NAMALWA (cell line): ENCODE measurements around the gene SLCO2B1.
"Not testable (repeated sequence)": the region's sequence is repeated elsewhere in the genome, so short reads cannot be mapped to it uniquely, and the experiment has no call there.

ENCODE experiments used
- DNase-seq: peaks from one replicate; pipeline ENCODE4 v3.0.0-alpha.2; 2015; ENCODE audit warnings: low spot score

Gene SLCO2B1, protein sequence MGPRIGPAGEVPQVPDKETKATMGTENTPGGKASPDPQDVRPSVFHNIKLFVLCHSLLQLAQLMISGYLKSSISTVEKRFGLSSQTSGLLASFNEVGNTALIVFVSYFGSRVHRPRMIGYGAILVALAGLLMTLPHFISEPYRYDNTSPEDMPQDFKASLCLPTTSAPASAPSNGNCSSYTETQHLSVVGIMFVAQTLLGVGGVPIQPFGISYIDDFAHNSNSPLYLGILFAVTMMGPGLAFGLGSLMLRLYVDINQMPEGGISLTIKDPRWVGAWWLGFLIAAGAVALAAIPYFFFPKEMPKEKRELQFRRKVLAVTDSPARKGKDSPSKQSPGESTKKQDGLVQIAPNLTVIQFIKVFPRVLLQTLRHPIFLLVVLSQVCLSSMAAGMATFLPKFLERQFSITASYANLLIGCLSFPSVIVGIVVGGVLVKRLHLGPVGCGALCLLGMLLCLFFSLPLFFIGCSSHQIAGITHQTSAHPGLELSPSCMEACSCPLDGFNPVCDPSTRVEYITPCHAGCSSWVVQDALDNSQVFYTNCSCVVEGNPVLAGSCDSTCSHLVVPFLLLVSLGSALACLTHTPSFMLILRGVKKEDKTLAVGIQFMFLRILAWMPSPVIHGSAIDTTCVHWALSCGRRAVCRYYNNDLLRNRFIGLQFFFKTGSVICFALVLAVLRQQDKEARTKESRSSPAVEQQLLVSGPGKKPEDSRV

DNA sequence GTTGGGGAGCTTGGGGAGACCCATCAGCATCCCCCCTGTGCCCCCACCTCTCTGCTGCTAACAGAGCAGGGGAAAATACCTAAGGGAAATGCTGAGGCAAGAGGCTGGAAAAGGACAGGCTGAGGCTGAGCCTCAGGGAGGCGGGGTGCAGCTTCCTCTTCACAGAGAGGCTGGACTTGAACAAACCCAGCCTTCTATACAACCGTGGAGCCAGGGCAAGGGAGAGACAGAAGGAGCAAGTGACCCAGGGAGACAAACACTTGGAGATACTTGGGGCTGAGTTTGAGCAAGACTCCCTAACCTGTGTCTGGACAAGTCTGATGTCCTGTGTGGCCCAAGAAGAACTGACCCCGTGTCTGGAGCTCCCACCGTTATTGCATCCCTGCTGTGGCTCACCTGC is at the start of gene SLCO2B1:
Gene SLCO2B1 (plus strand): TSS at position 229 of the 400 bp plus-strand sequence. CDS start 275 bp downstream, outside the sequence.
- no peak for DNase-seq

DNA sequence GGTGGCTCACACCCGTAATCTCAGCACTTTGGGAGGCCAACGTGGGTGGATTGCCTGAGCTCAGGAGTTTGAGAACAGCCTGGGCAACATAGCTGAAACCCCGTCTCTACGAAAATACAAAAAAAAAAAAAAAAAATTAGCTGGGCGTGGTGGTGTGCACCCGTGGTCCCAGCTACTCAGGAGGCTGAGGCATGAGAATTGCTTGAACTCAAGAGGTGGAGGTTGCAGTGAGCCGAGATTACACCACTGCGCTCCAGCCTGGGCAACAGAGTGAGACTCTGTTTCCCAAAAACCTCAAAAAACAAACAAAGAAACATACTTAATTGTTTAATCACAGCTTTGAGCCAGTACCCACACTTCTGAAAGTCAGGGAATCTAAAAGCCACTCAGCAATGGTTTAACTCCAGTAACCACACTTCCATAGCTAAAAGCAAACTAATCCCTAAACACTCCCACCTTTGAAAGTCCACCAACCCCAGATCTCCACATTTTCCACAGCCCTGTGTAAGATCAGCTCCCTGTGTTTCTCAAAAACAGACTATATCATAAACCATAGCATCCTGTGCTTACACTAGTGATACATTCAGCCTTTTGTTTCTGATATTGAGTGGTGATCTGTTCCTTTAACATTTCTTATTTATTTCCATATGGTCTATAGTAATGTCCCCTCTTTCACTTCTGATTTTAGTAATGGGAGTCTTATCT is 49.3 kb upstream of the SLCO2B1 start:
- DNase-seq, result no peak

DNA sequence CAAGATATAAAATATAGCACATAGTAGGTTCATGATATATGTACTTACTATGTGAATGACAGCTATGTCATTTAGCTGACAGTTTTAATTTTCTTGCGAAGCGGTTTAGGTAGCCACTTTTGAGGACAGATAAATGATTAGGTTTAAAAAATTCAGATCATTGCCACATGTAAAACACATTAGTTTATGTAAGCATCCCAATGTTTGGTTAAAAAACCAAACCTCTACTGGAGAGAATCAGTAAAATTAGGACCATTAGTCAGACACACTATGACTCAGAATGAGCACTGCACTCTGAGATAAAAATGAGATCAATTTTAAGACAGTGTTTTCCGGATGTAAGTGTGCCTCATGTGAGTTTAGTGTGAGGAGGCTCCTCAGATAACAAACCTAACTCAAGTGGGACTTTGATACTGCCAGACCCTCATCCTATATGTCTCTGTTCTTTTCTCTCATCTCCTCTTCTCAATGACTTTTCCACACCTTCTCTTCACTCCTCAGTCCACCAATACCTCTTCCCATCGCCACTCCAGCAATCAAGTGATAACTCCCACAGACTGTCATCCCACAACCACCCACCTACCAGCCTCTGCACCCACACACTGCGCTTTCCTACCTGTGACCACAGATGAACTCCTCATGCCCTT is 47.4 kb upstream of the SLCO2B1 start:
- no peak for DNase-seq

DNA sequence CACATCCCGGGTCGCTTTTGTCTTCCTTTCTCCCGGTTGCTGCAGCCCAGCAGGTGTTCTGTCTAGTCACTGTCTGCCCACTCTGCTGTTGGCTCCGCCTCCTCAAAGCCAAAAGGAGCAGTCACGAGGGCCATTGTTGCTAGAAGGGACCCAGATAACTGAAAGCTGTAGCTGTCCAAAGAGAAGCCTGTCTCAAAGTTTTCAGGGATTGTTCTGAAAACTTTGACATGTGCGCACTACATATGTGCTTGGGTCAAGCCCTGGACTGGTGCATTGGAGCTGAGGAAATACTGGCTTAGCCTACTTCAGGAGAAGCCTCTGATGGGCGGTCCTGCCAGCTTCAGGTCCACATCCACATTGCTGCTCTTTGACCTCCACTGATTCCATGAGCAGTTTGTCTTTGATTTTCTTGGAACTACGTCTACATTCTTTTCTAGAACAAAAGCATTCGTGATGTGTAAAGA is 45.4 kb upstream of the SLCO2B1 start:
- DNase-seq, result no peak

DNA sequence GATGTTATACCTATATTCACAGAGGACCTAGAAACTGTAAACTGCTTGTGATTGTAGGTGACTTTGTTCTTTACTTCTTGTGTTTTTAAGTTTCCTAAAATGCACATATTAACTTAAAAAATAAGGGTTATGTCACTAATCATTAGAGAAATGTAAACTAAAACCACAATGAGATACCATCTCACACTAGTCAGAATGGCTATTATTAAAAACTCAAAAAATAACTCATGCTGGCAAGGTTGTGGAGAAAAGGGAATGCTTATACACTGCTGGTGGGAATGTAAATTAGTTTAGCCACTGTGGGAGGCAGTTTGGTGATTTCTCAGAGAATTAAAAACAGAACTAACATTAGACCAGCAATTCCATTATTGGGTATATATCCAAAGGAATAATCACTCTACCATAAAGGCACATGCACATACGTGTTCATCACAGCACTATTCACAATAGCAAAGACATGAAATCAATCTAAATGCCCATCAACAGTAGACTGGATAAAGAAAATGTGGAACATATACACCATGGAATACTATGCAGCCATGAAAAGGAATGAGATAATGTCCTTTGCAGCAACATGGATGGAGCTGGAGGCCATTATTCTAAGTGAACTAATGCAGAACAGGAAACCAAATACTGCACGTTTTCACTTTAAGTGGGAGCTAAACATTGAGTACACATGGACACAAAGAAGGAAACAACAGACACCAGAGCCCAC is 44.8 kb upstream of the SLCO2B1 start:
- DNase-seq, result not testable (repeated sequence)

DNA sequence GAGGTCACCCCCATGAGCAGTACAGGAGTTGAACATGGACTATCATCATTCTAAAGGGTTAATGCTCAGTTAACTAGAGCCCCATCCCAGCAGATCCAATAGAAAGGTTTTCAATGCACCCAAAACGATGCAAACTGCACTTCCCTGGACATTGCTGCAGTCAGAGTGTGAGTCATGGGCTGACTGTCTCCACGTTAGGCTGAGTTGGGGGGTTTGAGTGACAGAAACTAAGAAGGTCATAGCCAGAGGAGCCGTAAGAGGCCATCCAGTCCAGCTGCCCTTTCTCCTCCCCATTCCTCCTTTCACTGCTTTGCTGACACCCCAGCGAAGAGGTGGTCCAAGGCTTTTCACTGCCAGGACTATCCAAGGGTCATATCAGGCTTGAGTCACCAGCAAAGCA is 43.7 kb upstream of the SLCO2B1 start:
- DNase-seq, result no peak

DNA sequence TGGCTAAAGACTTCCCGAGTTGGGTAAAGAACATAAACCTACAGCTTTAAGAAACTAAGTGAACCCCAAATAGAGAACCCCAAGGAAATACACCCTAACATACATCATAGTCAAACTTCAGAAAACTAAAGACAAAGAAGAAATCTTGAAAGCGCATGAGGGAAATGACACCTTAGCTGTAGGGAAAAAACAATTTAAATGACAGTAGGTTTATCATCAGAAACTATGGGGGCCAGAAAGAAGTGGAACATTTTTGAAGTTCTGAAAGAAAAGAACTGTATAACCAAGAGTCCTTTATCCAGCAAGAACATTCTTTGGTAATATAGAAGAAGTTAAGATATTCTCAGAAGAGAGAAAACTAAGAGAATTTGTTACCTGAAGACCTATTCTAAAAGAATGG is 38.7 kb upstream of the SLCO2B1 start:
- DNase-seq, result no peak

DNA sequence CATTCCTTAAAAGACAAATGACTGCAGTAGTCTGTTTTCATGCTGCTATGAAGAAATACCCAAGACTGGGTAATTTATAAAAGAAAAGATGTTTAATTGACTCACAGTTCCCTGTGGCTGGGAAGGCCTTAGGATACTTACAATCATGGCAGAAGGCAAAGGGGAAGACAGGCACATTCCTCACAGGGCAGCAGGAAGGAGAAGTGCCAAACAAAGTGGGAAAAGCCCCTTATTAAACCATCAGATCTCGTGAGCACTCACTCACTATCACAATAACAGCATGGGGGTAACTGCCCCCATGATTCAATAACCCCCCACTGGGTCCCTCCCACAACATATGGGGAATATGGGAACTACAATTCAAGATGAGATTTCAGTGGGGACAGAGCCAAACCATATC is 37.9 kb upstream of the SLCO2B1 start:
- DNase-seq, result no peak

DNA sequence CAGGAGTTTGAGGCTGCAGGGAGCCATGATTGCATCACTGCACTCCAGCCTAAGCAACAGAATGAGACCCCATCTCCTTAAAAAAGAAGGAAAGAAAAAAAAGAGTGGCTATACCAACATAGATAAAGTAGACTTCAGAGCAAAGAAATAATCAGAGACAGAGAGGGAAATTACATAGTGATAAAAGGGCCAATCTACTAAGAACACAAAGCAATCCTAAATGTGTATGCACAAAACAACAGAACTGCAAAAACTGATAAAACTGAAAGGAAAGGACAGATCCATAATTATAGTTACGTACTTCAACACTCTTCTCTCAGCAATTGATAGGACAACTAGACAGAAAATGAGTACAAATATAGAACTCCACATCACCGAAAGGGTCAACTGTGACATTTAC is 36.4 kb upstream of the SLCO2B1 start:
- DNase-seq, result no peak

DNA sequence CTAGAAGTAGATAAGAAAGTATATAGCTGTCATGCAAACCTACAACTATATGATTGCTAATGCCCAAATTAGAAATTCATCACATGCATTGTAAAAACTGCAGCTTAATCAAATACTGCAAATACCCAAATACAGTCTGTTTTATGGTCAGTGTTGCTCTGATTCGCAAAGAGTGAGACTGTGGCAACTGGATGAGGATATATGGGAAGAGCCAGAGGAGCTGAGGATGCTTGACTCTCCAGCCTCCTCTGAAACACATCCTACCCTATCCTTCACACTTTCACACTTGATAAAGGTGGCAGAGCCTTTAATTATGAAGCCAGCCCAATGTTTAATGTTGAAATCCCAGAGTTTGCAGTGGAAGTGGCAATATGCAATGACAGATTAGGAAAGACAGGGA is 32.3 kb upstream of the SLCO2B1 start:
- DNase-seq, result no peak

DNA sequence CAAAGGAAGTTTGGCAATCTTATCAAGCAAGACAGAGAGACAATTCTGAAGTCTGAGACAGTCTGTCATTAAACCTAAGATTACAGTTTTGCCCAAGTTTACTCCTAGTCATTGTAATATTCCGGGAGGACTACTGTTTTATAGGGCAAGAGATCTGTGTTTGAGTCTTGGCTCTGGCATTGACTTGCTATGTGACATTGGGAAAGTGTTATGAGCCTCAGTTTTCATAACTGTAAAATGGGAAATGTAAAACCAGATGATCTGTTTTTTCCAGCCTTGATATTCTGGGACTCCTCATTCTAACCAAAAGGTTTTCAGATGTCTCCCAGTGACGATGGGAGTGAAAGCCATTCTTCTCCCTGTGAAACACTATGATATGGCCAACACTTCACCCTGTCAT is 24.3 kb upstream of the SLCO2B1 start:
- DNase-seq, result no peak

DNA sequence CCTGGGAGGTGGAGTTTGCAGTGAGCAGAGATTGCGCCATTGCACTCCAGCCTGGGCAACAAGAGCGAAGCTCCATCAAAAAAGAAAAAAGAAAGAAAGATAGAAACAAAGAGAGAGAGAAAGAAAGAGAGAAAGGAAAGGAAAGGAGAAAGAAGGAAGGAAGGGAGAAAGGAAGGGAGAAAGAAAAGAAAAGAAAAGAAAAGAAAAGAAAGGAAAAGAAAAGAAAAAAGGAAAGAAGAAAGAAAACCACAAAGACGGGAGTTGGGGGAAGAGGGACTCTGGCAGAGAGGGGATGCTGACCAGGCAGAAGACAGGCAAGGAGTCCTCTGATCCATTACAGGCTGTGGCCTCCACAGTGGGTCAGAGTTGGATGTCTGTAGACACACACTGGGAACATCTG is 18.8 kb upstream of the SLCO2B1 start:
- no peak for DNase-seq

DNA sequence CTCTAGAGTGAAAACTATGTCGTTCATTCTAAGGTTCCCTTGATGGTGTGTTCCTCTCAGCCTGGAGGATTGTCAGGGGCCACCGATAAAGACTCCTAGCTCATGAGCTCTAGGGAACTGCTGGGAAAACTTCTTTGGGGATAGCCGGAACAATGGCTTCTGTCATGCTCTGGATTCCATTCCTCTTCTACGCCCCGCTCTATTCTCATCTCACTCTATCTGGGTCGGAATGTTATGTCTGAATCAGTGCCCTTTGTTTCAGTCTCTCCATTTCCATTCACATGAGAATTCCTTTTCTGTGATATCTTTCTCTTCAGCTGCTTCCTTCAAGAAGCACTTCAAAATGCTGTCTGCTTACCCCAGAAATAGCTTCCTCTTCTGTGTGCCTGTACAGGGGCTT is 16.9 kb upstream of the SLCO2B1 start:
- DNase-seq, result no peak

DNA sequence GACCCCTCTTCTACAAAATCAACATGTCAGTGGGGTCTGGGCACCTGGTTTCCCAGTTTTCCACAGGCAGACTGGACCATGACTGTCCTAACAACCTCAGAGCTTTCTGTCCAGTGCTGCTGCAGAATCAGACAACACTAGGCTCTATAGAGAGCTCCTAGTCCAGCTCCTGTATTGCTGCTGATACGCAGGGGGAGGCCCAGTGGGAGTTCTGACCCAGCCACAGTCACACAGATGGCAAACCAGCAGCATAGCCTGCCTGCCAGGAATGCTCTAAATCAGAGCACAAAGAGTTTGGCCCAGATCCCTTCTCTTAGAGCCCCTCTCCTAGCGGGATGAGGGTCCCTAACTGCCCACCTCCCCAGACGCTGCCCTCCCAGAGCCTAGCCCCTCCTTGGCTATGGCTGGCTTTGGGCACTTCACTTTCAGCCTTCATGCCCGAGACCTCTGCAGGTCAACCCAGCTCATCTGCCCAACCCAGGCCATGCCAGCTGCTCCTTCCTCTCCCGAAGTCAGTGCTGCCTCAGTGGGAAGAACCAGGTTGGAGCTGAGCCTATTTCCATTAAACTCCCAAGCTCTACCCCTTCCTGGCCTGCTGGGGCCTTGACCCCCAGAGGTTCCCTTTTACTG is 15.8 kb upstream of the SLCO2B1 start:
- no peak for DNase-seq

DNA sequence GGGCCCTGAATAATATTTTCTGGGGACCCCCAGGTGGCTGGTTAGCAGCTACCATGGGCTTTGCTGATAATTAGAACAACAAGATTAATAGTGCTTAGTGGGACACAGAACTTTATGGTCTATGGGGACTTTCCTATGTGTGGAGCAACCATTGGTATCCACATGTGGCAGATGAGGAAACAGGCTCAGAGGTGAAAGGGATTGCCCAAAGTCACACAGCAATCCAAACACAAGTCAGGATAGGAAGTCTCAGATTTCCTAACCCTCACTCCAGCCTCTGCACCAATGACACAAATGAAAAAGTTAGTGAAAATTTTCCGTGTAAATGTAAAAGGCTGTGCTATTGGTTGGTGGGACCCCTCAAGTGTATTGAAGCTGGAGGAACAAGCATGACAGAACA is 15.3 kb upstream of the SLCO2B1 start:
- no peak for DNase-seq

DNA sequence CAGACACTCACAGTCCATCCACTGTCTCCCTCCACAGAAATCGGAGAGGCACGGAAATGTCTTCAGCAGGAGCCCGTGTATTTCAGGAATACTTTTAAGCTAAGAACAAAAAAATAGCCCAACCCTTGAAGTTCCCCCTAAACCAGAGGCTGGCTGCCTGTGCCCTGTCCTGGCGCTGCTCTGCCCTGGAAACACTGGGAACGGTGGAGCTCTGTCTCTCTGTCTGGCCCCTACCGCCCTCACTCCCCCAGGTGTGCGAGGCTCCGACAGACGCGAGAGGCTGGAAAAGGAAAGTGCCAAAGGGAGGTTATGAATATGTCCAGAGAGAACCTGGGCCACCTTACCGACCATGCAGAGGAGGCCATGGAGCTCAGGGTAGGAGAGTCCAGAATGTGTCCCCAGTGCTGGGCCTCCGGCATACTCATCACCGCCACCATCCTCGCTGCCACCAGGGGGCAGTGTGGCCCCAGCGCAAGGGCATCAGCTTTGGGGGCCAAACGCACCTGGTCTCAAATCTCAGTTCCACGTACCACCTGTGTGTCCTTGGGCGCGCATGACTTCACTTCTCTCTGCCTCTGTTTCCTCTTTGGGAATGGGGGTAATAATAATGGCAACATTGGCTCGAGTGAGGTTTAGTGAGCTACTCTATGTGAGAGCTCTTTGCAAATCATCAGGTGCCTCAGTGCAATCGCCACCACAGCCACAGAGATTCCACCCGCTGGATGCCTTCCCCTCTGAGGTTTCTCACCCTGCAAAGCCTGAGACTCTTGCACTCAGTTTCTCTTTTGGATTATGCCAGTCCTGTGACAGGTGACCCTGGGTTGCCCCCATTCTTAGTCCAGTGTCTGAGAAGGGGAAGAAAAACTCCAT is 10.4 kb upstream of the SLCO2B1 start:
- peak; percentile 73 for DNase-seq

DNA sequence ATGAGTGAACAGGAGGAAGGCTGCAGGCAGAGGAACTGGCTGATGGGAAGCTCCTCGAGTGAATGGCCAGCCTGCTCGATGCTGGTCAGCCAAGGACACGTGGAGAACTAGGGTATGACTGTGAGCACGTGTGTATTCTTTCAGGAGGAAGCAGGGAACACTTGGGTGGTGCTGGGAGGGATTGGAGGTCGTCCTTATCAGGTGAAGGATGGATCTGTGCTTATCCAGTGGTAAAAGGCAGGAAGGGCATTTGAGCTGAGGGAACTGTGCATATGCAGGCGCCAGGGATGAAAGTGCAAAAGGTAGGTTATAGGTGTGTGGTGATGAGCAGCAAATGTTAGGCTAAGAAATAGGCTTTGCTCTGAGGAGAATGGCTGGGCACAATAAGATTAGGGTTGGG is 9.7 kb upstream of the SLCO2B1 start:
- DNase-seq, result no peak

DNA sequence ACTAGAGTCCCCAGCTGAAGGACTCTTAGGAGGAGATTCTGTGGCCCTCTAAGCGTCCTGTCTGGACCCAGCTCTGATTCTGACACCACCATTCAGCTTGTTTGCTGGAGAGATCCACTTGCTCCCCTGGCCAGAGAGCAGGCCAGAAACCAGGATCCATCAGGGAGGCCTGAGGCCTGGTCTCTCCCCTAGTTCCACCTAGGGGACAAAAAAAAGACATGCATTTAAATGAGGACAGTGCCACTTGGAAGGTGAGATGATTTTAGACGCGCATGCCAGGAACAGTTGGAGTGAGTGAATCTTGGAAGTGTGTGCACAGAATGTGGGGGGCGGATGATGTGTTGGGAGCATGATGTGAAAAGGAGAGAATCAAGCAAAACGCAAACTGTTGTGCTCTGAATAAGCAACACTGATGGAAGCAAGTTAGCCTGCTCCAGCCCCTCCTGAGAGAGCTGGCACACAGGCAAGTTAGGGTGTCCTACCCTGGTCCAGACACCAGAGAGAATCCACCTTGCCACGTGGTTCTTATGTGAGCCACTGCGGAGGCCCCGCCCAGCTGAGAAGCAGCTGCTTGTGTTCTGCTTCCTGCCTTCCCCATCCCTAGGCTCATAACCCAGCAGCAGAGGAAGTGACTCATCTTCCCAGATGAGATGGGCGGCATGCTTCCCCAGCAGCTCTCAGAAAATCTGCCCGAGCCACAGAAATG is 8.0 kb upstream of the SLCO2B1 start:
- no peak for DNase-seq

DNA sequence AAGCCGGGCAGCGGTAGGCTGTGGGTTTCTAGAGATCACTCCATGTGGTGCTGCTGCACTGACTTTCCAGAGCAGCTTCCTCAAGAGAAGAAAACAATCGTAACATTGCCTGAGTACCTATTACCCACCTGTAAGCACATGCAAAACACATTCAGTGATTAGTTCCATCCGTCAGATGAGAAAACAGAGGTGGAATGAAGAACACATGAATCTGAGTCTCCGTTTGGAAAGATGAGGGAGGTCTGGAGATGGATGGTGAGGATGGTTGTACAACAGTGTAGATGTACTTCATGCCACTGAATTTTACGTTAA is 7.5 kb upstream of the SLCO2B1 start:
- DNase-seq, result no peak

DNA sequence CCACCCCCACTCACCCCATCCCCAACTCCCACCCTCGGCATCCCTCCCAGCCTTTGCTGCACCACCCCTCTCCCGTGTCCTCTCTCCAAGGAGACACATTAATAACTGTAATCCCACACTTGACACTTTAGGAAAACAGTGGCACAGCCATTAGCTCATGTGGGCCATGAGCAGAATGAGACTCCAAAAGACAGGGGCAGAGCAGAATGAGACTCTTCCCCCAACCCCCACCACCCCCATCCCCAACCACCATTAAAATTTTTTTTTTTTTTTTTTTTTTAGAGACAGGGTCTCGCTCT is 6.2 kb upstream of the SLCO2B1 start:
- DNase-seq, result no peak
